ENCODE results near the gene TUT4. TPM values are rescaled to one million over a fixed set of nuclear protein-coding genes. Genes with fewer than 3 reads are reported as not detected.

TUT4 gene
- polyA plus RNA-seq, 1 donor from 2014 or later, result 84.1 TPM

DNA sequence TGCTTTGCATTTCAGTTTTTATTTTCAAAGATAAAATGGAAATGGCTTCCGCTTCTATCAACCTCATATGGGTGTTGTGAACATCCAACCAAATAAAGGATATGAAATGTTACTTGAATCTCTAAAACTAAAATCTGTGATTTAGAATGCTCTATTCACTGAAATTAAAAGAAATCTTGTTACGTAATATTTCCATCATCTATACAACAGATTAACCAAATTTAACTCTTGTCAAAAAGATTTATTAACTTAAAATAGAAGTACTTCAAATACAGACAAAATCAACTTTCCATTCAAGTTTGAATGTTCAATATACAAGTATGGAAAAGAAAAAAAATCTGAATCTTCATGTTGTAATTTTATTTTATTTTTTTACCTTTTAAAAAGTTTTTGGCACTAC lies 129.8 kb downstream of the TUT4 start:
- peaks cover 16% of the 10 kb centered on the region for H3K36me3 ChIP-seq (ENCODE audit: insufficient read depth, low read length)
- H3K9ac ChIP-seq (ENCODE audit: low read length), result no peak overlapping the region
- H3F3A ChIP-seq (ENCODE audit: insufficient read depth, low read length, poor library complexity, severe bottlenecking), result no peaks in the 10 kb centered on the region
- TF ChIP-seq EZH2 (IDR thresholded peaks at IDR 0.05; ENCODE audit: borderline replicate concordance, insufficient read depth, low read length, poor library complexity, severe bottlenecking) (no peak), TAF1 (IDR thresholded peaks at IDR 0.05; ENCODE audit: low read depth) (no peak), MXI1 (conservative IDR thresholded peaks at IDR 0.05; ENCODE audit: poor library complexity, severe bottlenecking) (no peak), RAD21 (conservative IDR thresholded peaks at IDR 0.05) (no peak), EP300 (conservative IDR thresholded peaks at IDR 0.05; ENCODE audit: poor library complexity, severe bottlenecking) (no peak), SMC3 (conservative IDR thresholded peaks at IDR 0.05; ENCODE audit: poor library complexity) (no peak), POLR2AphosphoS5 (IDR thresholded peaks at IDR 0.05) (no peak)
- TF ChIP-seq, protein P1, sequence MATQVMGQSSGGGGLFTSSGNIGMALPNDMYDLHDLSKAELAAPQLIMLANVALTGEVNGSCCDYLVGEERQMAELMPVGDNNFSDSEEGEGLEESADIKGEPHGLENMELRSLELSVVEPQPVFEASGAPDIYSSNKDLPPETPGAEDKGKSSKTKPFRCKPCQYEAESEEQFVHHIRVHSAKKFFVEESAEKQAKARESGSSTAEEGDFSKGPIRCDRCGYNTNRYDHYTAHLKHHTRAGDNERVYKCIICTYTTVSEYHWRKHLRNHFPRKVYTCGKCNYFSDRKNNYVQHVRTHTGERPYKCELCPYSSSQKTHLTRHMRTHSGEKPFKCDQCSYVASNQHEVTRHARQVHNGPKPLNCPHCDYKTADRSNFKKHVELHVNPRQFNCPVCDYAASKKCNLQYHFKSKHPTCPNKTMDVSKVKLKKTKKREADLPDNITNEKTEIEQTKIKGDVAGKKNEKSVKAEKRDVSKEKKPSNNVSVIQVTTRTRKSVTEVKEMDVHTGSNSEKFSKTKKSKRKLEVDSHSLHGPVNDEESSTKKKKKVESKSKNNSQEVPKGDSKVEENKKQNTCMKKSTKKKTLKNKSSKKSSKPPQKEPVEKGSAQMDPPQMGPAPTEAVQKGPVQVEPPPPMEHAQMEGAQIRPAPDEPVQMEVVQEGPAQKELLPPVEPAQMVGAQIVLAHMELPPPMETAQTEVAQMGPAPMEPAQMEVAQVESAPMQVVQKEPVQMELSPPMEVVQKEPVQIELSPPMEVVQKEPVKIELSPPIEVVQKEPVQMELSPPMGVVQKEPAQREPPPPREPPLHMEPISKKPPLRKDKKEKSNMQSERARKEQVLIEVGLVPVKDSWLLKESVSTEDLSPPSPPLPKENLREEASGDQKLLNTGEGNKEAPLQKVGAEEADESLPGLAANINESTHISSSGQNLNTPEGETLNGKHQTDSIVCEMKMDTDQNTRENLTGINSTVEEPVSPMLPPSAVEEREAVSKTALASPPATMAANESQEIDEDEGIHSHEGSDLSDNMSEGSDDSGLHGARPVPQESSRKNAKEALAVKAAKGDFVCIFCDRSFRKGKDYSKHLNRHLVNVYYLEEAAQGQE (IDR thresholded peaks at IDR 0.05; ENCODE audit: borderline replicate concordance), result no peak
- TF ChIP-seq, protein P2, sequence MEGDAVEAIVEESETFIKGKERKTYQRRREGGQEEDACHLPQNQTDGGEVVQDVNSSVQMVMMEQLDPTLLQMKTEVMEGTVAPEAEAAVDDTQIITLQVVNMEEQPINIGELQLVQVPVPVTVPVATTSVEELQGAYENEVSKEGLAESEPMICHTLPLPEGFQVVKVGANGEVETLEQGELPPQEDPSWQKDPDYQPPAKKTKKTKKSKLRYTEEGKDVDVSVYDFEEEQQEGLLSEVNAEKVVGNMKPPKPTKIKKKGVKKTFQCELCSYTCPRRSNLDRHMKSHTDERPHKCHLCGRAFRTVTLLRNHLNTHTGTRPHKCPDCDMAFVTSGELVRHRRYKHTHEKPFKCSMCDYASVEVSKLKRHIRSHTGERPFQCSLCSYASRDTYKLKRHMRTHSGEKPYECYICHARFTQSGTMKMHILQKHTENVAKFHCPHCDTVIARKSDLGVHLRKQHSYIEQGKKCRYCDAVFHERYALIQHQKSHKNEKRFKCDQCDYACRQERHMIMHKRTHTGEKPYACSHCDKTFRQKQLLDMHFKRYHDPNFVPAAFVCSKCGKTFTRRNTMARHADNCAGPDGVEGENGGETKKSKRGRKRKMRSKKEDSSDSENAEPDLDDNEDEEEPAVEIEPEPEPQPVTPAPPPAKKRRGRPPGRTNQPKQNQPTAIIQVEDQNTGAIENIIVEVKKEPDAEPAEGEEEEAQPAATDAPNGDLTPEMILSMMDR (IDR thresholded peaks at IDR 0.05; ENCODE audit: poor library complexity, severe bottlenecking), result no peak
- H3K4me3 ChIP-seq (ENCODE audit: low read length), result no peak overlapping the region
- H3K79me2 ChIP-seq (replicated peaks; ENCODE audit: insufficient read depth, low read length), result no peaks in the 10 kb centered on the region
- no peak overlapping the region for H3K27ac ChIP-seq (ENCODE audit: low read length)
- no peaks in the 10 kb centered on the region for H3K9me2 ChIP-seq (ENCODE audit: insufficient read depth, low read length)
- H4K20me1 ChIP-seq (ENCODE audit: insufficient read depth), result no peaks in the 10 kb centered on the region
- no peak overlapping the region for H2AFZ ChIP-seq (ENCODE audit: low read depth, low read length)
- H3K27me3 ChIP-seq (ENCODE audit: insufficient read depth, low read depth, low read length), result no peaks in the 10 kb centered on the region
- no peaks in the 10 kb centered on the region for H3K9me3 ChIP-seq (ENCODE audit: low read length)
- no peak overlapping the region for H3K4me2 ChIP-seq (ENCODE audit: low read length)

DNA sequence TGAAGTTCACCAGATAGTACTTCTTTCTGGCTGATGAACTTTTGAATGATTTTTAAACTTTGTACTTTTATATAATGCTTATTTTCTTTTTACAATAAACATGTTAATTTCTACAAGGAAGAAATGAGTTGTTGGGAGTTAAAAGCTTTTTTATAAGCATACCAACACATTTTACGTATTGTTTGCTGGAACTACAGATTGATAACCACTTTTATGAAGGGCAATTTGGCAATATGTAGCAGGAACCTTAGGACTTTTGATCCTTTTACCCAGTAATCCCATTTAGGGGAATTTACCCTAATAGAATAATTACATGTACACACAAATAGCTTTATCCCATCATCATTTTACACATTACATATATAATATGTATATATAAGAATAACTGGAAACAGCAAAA lies 132.2 kb downstream of the TUT4 start:
- Histone ChIP-seq H3K4me3 (ENCODE audit: low read length) (no peak overlapping the region), H3K79me2 (replicated peaks; ENCODE audit: insufficient read depth, low read length) (no peaks in the 10 kb centered on the region), H3K27ac (ENCODE audit: low read length) (no peak overlapping the region), H3F3A (ENCODE audit: insufficient read depth, low read length, poor library complexity, severe bottlenecking) (no peaks in the 10 kb centered on the region), H3K9me3 (ENCODE audit: low read length) (no peaks in the 10 kb centered on the region), H3K27me3 (ENCODE audit: insufficient read depth, low read depth, low read length) (no peaks in the 10 kb centered on the region), H3K36me3 (ENCODE audit: insufficient read depth, low read length) (peaks cover 16% of the 10 kb centered on the region), H3K9me2 (ENCODE audit: insufficient read depth, low read length) (no peaks in the 10 kb centered on the region), H3K4me2 (ENCODE audit: low read length) (no peak overlapping the region), H3K9ac (ENCODE audit: low read length) (no peak overlapping the region), H2AFZ (ENCODE audit: low read depth, low read length) (no peak overlapping the region), H4K20me1 (ENCODE audit: insufficient read depth) (no peaks in the 10 kb centered on the region)
- TF ChIP-seq MXI1 (conservative IDR thresholded peaks at IDR 0.05; ENCODE audit: poor library complexity, severe bottlenecking) (no peak), EP300 (conservative IDR thresholded peaks at IDR 0.05; ENCODE audit: poor library complexity, severe bottlenecking) (no peak), EZH2 (IDR thresholded peaks at IDR 0.05; ENCODE audit: borderline replicate concordance, insufficient read depth, low read length, poor library complexity, severe bottlenecking) (no peak), SMC3 (conservative IDR thresholded peaks at IDR 0.05; ENCODE audit: poor library complexity) (no peak), TAF1 (IDR thresholded peaks at IDR 0.05; ENCODE audit: low read depth) (no peak), RAD21 (conservative IDR thresholded peaks at IDR 0.05) (no peak)
- TF ChIP-seq, protein P2 (IDR thresholded peaks at IDR 0.05; ENCODE audit: poor library complexity, severe bottlenecking), result no peak
